ENCODE data around the gene FOXQ1. TPM values are rescaled to one million over a fixed set of nuclear protein-coding genes. Genes with fewer than 3 reads are reported as not detected.

FOXQ1 gene
- total and polyA plus RNA-seq, 9 of the 15 experiments (the other 6 are each of a cell fraction or from before 2014, with no cell fraction given), result not detected

DNA sequence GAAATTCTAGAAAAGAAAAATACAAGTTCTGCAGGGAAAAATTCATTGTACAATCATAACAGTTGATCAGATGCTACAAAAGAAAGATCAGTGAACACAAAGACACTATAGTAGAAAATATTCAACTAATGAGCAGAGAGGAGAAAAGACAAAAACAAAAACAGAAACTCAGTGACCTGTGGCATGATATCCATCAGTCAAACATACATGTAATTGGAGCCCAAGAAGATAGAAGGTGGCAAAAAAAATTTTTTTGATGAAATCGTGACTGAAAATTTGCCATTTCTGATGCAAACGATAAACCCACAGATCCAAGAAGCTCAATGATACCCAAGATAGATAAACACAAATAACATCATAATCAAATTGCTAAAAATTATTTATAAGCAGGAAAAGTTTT lies 13.1 kb upstream of the FOXQ1 start:
- no peak for FAIRE-seq
- ChIA-PET CTCF (ENCODE audit: low intra/inter-chr PET ratio) (no interaction called here), POLR2A (no interaction called here)
- Histone ChIP-seq H4K20me1 (replicated peaks; ENCODE audit: control insufficient read depth, insufficient read depth, low read length) (no peaks in the 10 kb centered on the region), H3K27me3 (ENCODE audit: control insufficient read depth in 2 of 2, insufficient read depth in 2 of 2, low read length in 2 of 2) (no peaks in the 10 kb centered on the region), H3K79me2 (ENCODE audit: control insufficient read depth, insufficient read depth, low read length) (no peaks in the 10 kb centered on the region), H3K4me3 (no peak overlapping the region), H3K9me1 (ENCODE audit: control insufficient read depth, insufficient read depth, low read length) (no peaks in the 10 kb centered on the region), H3K4me1 (replicated peaks in 1 of 2; ENCODE audit: control insufficient read depth in 2 of 2, insufficient read depth in 2 of 2, low read length in 2 of 2) (no peaks in the 10 kb centered on the region), H3K27ac (ENCODE audit: extremely low read depth, low read depth, low read length) (no peak overlapping the region), H3K36me3 (ENCODE audit: control insufficient read depth, insufficient read depth, low read length) (no peaks in the 10 kb centered on the region), H3K9me3 (replicated peaks; ENCODE audit: control insufficient read depth, insufficient read depth, low read depth, low read length) (no peaks in the 10 kb centered on the region), H3K4me2 (ENCODE audit: insufficient read depth, low read length) (no peak overlapping the region), H3K9ac (ENCODE audit: insufficient read depth in 1 of 2, low read depth in 2 of 2, low read length in 2 of 2) (no peak overlapping the region), H2AFZ (ENCODE audit: low read depth, low read length) (no peak overlapping the region)
- no peak for TF ChIP-seq FOXJ2 (tag; IDR thresholded peaks at IDR 0.05)
- no peak for TF ChIP-seq C11orf30 (IDR thresholded peaks at IDR 0.05; ENCODE audit: low read depth)
- no peak for TF ChIP-seq WHSC1 (IDR thresholded peaks at IDR 0.05; ENCODE audit: low read length)
- no peak for TF ChIP-seq IFI16 (CRISPR knock-in tag; IDR thresholded peaks at IDR 0.05)
- TF ChIP-seq, protein P1, sequence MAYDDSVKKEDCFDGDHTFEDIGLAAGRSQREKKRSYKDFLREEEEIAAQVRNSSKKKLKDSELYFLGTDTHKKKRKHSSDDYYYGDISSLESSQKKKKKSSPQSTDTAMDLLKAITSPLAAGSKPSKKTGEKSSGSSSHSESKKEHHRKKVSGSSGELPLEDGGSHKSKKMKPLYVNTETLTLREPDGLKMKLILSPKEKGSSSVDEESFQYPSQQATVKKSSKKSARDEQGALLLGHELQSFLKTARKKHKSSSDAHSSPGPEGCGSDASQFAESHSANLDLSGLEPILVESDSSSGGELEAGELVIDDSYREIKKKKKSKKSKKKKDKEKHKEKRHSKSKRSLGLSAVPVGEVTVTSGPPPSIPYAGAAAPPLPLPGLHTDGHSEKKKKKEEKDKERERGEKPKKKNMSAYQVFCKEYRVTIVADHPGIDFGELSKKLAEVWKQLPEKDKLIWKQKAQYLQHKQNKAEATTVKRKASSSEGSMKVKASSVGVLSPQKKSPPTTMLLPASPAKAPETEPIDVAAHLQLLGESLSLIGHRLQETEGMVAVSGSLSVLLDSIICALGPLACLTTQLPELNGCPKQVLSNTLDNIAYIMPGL (CRISPR knock-in tag; IDR thresholded peaks at IDR 0.05), result no peak
- TF ChIP-seq TRIM25 (IDR thresholded peaks at IDR 0.05; ENCODE audit: borderline replicate concordance), result no peak
- TF ChIP-seq PHTF2 (CRISPR knock-in tag; IDR thresholded peaks at IDR 0.05), result no peak
- no peak for DNase-seq (ENCODE audit: extremely low read depth in 1 of 4, low spot score in 3 of 4)
- 4% methylated on average over 2 of the region's 2 CpGs for WGBS (ENCODE audit: insufficient coverage, low coverage, missing lambda C conversion rate)
- intact Hi-C loops (cut with micrococcal nuclease) (no loop called here), in situ Hi-C loops (cut with MboI) (no loop called here)
- no peak for ATAC-seq
- BruUV-seq (replicated peaks), result no TSS peak

Data from K562 (cell line).